ENCODE results near the gene RNF121. TPM values are rescaled to one million over a fixed set of nuclear protein-coding genes. Genes with fewer than 3 reads are reported as not detected.

Gene RNF121
- total and polyA plus RNA-seq, 2 of the 13 experiments (the other 11 are each of a cell fraction or from before 2014, with no cell fraction given): 28.6 to 44.3 TPM

DNA sequence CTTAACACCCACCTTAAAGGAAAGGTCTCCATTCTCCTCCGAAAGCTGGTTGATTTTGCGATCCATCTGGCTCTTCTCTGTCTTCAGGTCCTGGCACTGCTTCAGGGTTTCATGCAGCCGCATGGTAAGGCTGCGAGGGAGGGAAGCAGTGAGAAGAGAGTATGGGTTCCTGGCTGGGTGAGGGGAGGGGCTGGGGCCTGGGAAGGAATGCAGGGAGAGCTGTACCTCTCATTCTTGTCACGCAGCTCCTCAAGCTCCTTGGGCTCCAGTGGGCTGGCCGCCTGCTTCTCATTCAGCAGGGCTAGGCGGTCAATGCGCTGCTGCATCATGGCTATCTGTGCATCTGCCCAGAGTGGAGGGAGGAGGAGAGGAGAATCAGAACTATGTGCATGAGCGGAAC, 89.3 kb downstream of the RNF121 start:
- Histone ChIP-seq H3K4me2 (ENCODE audit: low read depth, low read length) (no peak overlapping the region), H3K9ac (ENCODE audit: insufficient read depth, low read depth, low read length) (no peak overlapping the region), H3K79me2 (ENCODE audit: insufficient read depth, low read length) (no peaks in the 10 kb centered on the region), H3K9me3 (ENCODE audit: low read length) (no peaks in the 10 kb centered on the region), H3K36me3 (replicated peaks in 1 of 2; ENCODE audit: control insufficient read depth in 1 of 2, insufficient read depth in 2 of 2, low read length in 2 of 2) (peaks cover 67 to 97% of the 10 kb centered on the region in 2 experiments), H3K4me3 (replicated peaks in 1 of 3; ENCODE audit: insufficient read depth in 1 of 3, low read depth in 2 of 3, low read length in 3 of 3) (no peak overlapping the region), H3K27ac (ENCODE audit: extremely low read length, insufficient read depth, low read length) (no peak overlapping the region), H2AFZ (ENCODE audit: low read length) (no peak overlapping the region), H4K20me1 (ENCODE audit: insufficient read depth, low read length) (no peaks in the 10 kb centered on the region), H3K27me3 (ENCODE audit: control insufficient read depth in 1 of 2, insufficient read depth in 2 of 2, low read length in 2 of 2) (no peaks in the 10 kb centered on the region), H3K4me1 (ENCODE audit: insufficient read depth, low read length) (no peaks in the 10 kb centered on the region)
- in situ Hi-C loops (cut with HindIII; ENCODE audit: extremely low pct_ligation_motif_present, low pct_unique_long_range_greater_than_20kb) (no loop called here), intact Hi-C loops (cut with micrococcal nuclease; ENCODE audit: unreplicated experiment) (no loop called here)
- FAIRE-seq (no peak), ATAC-seq (no peak), DNase-seq (ENCODE audit: low spot score) (no peak)
- ChIA-PET CTCF (ENCODE audit: low intra/inter-chr PET ratio, low total read pairs) (no interaction called here), POLR2A (no interaction called here)
- 99% methylated on average over 9 of the region's 9 CpGs for WGBS (ENCODE audit: low lambda C conversion rate)
- TF ChIP-seq, protein P1, sequence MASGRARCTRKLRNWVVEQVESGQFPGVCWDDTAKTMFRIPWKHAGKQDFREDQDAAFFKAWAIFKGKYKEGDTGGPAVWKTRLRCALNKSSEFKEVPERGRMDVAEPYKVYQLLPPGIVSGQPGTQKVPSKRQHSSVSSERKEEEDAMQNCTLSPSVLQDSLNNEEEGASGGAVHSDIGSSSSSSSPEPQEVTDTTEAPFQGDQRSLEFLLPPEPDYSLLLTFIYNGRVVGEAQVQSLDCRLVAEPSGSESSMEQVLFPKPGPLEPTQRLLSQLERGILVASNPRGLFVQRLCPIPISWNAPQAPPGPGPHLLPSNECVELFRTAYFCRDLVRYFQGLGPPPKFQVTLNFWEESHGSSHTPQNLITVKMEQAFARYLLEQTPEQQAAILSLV (CRISPR knock-in tag; IDR thresholded peaks at IDR 0.05; ENCODE audit: borderline replicate concordance): no peak
- no peak for TF ChIP-seq ZC3H4 (CRISPR knock-in tag; IDR thresholded peaks at IDR 0.05; ENCODE audit: borderline replicate concordance)
- no peak for TF ChIP-seq CCDC6 (CRISPR knock-in tag; IDR thresholded peaks at IDR 0.05)
- TF ChIP-seq, protein P2, sequence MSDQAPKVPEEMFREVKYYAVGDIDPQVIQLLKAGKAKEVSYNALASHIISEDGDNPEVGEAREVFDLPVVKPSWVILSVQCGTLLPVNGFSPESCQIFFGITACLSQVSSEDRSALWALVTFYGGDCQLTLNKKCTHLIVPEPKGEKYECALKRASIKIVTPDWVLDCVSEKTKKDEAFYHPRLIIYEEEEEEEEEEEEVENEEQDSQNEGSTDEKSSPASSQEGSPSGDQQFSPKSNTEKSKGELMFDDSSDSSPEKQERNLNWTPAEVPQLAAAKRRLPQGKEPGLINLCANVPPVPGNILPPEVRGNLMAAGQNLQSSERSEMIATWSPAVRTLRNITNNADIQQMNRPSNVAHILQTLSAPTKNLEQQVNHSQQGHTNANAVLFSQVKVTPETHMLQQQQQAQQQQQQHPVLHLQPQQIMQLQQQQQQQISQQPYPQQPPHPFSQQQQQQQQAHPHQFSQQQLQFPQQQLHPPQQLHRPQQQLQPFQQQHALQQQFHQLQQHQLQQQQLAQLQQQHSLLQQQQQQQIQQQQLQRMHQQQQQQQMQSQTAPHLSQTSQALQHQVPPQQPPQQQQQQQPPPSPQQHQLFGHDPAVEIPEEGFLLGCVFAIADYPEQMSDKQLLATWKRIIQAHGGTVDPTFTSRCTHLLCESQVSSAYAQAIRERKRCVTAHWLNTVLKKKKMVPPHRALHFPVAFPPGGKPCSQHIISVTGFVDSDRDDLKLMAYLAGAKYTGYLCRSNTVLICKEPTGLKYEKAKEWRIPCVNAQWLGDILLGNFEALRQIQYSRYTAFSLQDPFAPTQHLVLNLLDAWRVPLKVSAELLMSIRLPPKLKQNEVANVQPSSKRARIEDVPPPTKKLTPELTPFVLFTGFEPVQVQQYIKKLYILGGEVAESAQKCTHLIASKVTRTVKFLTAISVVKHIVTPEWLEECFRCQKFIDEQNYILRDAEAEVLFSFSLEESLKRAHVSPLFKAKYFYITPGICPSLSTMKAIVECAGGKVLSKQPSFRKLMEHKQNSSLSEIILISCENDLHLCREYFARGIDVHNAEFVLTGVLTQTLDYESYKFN (CRISPR knock-in tag; conservative IDR thresholded peaks at IDR 0.05): no peak
- TF ChIP-seq, protein P3, sequence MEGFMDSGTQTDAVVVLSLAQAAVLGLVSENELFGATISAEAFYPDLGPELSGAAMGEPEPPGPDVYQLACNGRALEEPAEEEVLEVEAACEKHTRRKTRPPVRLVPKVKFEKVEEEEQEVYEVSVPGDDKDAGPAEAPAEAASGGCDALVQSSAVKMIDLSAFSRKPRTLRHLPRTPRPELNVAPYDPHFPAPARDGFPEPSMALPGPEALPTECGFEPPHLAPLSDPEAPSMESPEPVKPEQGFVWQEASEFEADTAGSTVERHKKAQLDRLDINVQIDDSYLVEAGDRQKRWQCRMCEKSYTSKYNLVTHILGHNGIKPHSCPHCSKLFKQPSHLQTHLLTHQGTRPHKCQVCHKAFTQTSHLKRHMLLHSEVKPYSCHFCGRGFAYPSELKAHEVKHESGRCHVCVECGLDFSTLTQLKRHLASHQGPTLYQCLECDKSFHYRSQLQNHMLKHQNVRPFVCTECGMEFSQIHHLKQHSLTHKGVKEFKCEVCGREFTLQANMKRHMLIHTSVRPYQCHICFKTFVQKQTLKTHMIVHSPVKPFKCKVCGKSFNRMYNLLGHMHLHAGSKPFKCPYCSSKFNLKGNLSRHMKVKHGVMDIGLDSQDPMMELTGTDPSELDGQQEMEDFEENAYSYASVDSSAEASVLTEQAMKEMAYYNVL (CRISPR knock-in tag; IDR thresholded peaks at IDR 0.05; ENCODE audit: borderline replicate concordance): no peak
- no peak for TF ChIP-seq SRSF4 (IDR thresholded peaks at IDR 0.05; ENCODE audit: low read depth, low read length, poor library complexity, severe bottlenecking)
- no TSS peak for BruUV-seq (replicated peaks)

Data from HepG2 (cell line).